Kidney epithelial cell (primary cell): Measurements from ENCODE around the gene RAG1. TPM values are rescaled to one million over a fixed set of nuclear protein-coding genes. Genes with fewer than 3 reads are reported as not detected.

Experiments
- DNase-seq: peaks from one replicate; pipeline ENCODE4 v3.0.0-alpha.2; 2010; ENCODE audit warnings: low read depth
- H3K27me3 ChIP-seq: 2 replicates; pipeline ENCODE4 v1.6.0; 2011; ENCODE audit warnings: low read length; ENCODE audit not compliant: control insufficient read depth, insufficient read depth
- H3K36me3 ChIP-seq: 2 replicates; pipeline ENCODE4 v1.5.1; 2011; ENCODE audit warnings: low read length; ENCODE audit not compliant: control insufficient read depth, insufficient read depth
- H3K4me3 ChIP-seq: 2 replicates; pipeline ENCODE4 v1.5.1; 2011; ENCODE audit warnings: low read depth, mild to moderate bottlenecking, control low read depth, low read length
- CTCF ChIP-seq: IDR thresholded peaks from 2 replicates; pipeline ENCODE4 v1.5.1; 2011; ENCODE audit warnings: mild to moderate bottlenecking, moderate library complexity, low read length, control low read depth, inconsistent platforms; ENCODE audit not compliant: insufficient read depth, poor library complexity, severe bottlenecking
- total RNA-seq: library from RNA; depleted of rRNA; stranded (reverse); fragments of >200 nt; gene quantifications from 2 replicates; pipeline ENCODE4 v1.2.3, GENCODE V29; 2015

The RAG1 gene
- total RNA-seq, 1 donor from 2014 or later: 2.5 TPM

DNA sequence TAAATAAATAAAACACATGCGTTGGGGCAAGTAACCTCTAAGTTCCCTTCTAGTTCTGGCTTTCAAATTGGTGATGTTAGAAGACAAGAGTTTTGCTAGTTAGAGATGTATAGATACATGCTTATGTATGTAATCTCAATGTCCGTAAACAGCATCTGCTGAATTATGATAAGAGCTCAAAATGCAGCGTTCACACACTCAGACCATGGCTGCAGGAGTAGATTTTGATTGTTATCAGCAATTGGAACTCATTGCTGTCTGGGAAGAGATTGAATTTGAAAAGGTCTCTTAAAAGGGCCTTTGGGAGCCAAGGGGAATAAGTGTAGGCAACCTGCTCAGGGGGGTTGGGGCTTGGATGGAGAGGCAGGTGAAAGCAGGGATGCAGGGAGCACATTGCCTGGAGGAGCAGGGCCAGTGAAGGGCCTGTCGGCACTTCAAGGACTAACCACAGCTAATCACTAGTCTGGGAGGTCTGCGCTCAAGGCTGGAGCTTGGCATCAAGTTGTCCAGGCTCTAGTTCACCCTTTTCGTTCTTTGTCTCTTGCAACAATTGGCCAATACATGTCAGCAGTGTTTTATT, 2.7 kb upstream of the RAG1 start:
- H3K4me3 ChIP-seq: no peak overlapping the region
- peaks cover 5% of the 10 kb centered on the region for H3K27me3 ChIP-seq
- DNase-seq: no peak
- no peak for TF ChIP-seq CTCF
- H3K36me3 ChIP-seq: no peaks in the 10 kb centered on the region

- TF ChIP-seq CTCF: no peak
- H3K36me3 ChIP-seq: no peaks in the 10 kb centered on the region
- no peak for DNase-seq
- H3K4me3 ChIP-seq: no peak overlapping the region
- H3K27me3 ChIP-seq: peaks cover 5% of the 10 kb centered on the region
Observed at GRCh38 chr11:36566407-36567053, 1.3 kb upstream of the RAG1 start.

DNA sequence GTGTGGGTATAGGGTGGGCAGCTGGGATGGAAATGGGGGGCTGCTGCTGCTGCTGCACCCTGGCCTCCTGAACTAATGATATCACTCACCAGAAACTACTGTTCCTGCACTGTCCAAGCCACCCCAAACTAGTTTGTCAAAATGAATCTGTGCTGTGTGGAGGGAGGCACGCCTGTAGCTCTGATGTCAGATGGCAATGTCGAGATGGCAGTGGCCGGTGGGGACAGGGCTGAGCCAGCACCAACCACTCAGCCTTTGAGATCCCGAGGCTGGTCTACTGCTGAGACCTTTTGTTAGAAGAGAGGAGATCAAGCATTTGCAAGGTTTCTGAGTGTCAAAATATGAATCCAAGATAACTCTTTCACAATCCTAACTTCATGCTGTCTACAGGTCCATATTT, 1.3 kb downstream of the RAG1 start:
- no peak for TF ChIP-seq CTCF
- Histone ChIP-seq H3K36me3 (no peaks in the 10 kb centered on the region), H3K27me3 (peaks cover 5% of the 10 kb centered on the region), H3K4me3 (no peak overlapping the region)
- DNase-seq: no peak

DNA sequence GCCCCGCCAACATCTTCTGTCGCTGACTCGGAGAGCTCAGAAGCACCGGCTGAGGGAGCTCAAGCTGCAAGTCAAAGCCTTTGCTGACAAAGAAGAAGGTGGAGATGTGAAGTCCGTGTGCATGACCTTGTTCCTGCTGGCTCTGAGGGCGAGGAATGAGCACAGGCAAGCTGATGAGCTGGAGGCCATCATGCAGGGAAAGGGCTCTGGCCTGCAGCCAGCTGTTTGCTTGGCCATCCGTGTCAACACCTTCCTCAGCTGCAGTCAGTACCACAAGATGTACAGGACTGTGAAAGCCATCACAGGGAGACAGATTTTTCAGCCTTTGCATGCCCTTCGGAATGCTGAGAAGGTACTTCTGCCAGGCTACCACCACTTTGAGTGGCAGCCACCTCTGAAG, 6.7 kb downstream of the RAG1 start:
- TF ChIP-seq CTCF: no peak
- no peak overlapping the region for H3K4me3 ChIP-seq
- H3K27me3 ChIP-seq: no peaks in the 10 kb centered on the region
- H3K36me3 ChIP-seq: no peaks in the 10 kb centered on the region
- no peak for DNase-seq

DNA sequence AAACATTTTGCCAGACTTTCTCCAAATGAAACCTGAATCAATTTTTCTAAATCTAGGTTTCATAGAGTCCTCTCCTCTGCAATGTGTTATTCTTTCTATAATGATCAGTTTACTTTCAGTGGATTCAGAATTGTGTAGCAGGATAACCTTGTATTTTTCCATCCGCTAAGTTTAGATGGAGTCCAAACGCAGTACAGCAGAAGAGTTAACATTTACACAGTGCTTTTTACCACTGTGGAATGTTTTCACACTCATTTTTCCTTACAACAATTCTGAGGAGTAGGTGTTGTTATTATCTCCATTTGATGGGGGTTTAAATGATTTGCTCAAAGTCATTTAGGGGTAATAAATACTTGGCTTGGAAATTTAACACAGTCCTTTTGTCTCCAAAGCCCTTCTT, 9.6 kb downstream of the RAG1 start:
- no peak for TF ChIP-seq CTCF
- H3K4me3 ChIP-seq: no peak overlapping the region
- H3K27me3 ChIP-seq: no peaks in the 10 kb centered on the region
- no peak for DNase-seq
- H3K36me3 ChIP-seq: no peaks in the 10 kb centered on the region

- TF ChIP-seq CTCF: no peak
- DNase-seq: no peak
- H3K27me3 ChIP-seq: no peaks in the 10 kb centered on the region
- no peaks in the 10 kb centered on the region for H3K36me3 ChIP-seq
- no peak overlapping the region for H3K4me3 ChIP-seq
Observed at GRCh38 chr11:36577859-36578258, 10.1 kb downstream of the RAG1 start.
